Gastroesophageal sphincter (tissue), 3 donors: ENCODE measurements around the gene MET.

Source experiments
- EP300 ChIP-seq: sonication (generic); formaldehyde crosslinking; IDR thresholded peaks from one replicate; pipeline ENCODE4 v1.6.1; 2017; ENCODE audit warnings: antibody characterized with exemption, mild to moderate bottlenecking
- POLR2A ChIP-seq, 2 donors: fragments of 450-650 bp; IDR thresholded peaks; one replicate each; pipeline ENCODE4 v1.6.1; 2017; ENCODE audit warnings: antibody characterized with exemption in 2 of 2, mild to moderate bottlenecking in 2 of 2, moderate library complexity in 1 of 2
- POLR2AphosphoS5 ChIP-seq: sonication (generic); formaldehyde crosslinking; IDR thresholded peaks from one replicate; pipeline ENCODE4 v1.6.1; 2017; ENCODE audit warnings: antibody characterized with exemption
- TF ChIP-seq, protein P1 (sequence below), 4 experiments: fragments of 200-600 bp in 2 of 4; fragments of 450-650 bp in 2 of 4; sonication (generic) in 1 of 4; IDR thresholded peaks; one replicate each; pipeline ENCODE4 v1.5.1; 2017 to 2019; ENCODE audit warnings: antibody characterized with exemption in 4 of 4, mild to moderate bottlenecking in 2 of 4, moderate library complexity in 2 of 4

DNA sequence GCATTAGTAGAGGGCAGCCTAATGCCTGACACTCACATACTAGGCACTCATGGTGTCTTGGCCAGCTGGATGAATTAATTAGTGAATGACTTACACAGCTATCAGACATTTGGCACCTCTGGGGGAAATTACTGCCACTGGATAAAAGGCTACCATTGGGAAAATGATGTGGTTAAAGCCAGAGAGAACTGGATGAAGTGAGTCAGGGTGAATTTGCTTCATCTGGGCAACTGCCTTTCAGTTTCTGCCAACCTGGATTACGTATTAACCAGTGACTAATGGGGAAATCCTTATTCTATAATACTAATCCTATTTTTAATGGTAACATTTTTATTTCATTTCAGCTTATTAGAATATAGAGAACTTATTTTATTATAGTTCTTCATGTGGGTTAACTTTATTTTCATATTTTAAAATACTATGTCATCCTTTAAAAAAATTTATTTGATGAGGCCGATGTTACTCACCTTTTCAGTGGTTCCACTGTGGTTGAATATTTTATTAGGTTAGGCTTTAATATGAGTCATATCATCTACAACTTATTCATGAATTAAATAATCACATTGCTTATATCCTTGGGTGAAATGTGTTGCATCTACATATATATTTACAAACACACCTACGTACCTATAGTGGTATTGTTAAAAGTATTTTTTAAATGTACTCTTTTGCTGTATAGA, 104.8 kb downstream of the MET start:
- no peak for TF ChIP-seq POLR2A (IDR thresholded peaks at IDR 0.05)
- TF ChIP-seq, protein P1, sequence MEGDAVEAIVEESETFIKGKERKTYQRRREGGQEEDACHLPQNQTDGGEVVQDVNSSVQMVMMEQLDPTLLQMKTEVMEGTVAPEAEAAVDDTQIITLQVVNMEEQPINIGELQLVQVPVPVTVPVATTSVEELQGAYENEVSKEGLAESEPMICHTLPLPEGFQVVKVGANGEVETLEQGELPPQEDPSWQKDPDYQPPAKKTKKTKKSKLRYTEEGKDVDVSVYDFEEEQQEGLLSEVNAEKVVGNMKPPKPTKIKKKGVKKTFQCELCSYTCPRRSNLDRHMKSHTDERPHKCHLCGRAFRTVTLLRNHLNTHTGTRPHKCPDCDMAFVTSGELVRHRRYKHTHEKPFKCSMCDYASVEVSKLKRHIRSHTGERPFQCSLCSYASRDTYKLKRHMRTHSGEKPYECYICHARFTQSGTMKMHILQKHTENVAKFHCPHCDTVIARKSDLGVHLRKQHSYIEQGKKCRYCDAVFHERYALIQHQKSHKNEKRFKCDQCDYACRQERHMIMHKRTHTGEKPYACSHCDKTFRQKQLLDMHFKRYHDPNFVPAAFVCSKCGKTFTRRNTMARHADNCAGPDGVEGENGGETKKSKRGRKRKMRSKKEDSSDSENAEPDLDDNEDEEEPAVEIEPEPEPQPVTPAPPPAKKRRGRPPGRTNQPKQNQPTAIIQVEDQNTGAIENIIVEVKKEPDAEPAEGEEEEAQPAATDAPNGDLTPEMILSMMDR (IDR thresholded peaks at IDR 0.05), result no peak
- TF ChIP-seq EP300, result no peak
- peak; percentile 46 for TF ChIP-seq POLR2AphosphoS5
